Smooth muscle cell (in vitro differentiated cells): ENCODE measurements around the gene HADHA. TPM values are rescaled to one million over a fixed set of nuclear protein-coding genes. Genes with fewer than 3 reads are reported as not detected.

Experiments used
- DNase-seq: peaks from one replicate; lab custom pipeline; 2025; ENCODE audit not compliant: unreplicated experiment; lab: John Stamatoyannopoulos, UW
- H2AFZ ChIP-seq: fragments of 200-600 bp; sonication (generic); 2 replicates; pipeline ENCODE4 v1.6.0; 2016; ENCODE audit warnings: antibody characterized with exemption, low read depth, mild to moderate bottlenecking
- H3F3A ChIP-seq: fragments of 200-600 bp; sonication (generic); 2 replicates; pipeline ENCODE4 v1.6.0; 2017; ENCODE audit warnings: antibody characterized with exemption, low read depth
- H3K27ac ChIP-seq: fragments of 200-600 bp; sonication (generic); 2 replicates; pipeline ENCODE4 v1.5.1; 2016; ENCODE audit warnings: low read depth, mild to moderate bottlenecking
- H3K27me3 ChIP-seq: fragments of 200-600 bp; sonication (generic); 2 replicates; pipeline ENCODE4 v1.6.1; 2016; ENCODE audit warnings: low read depth, mild to moderate bottlenecking
- H3K36me3 ChIP-seq: fragments of 200-600 bp; sonication (generic); 2 replicates; pipeline ENCODE4 v1.5.1; 2016; ENCODE audit warnings: low read depth
- H3K4me1 ChIP-seq: fragments of 200-600 bp; sonication (generic); 2 replicates; pipeline ENCODE4 v1.5.1; 2016; ENCODE audit warnings: low read depth
- H3K4me2 ChIP-seq: fragments of 200-600 bp; sonication (generic); 2 replicates; pipeline ENCODE4 v1.6.0; 2016; ENCODE audit warnings: mild to moderate bottlenecking
- H3K4me3 ChIP-seq: fragments of 200-600 bp; sonication (generic); 2 replicates; pipeline ENCODE4 v1.5.1; 2016; ENCODE audit warnings: mild to moderate bottlenecking
- H3K79me2 ChIP-seq: fragments of 200-600 bp; sonication (generic); 2 replicates; pipeline ENCODE4 v1.6.0; 2016; ENCODE audit warnings: low read depth, mild to moderate bottlenecking
- H3K9ac ChIP-seq: fragments of 200-600 bp; sonication (generic); 2 replicates; pipeline ENCODE4 v1.6.0; 2016; ENCODE audit warnings: low read depth
- H3K9me3 ChIP-seq: fragments of 200-600 bp; sonication (generic); replicated peaks from 2 replicates; pipeline ENCODE4 v1.5.1; 2016; ENCODE audit warnings: low read depth
- H4K20me1 ChIP-seq: fragments of 200-600 bp; sonication (generic); 2 replicates; pipeline ENCODE4 v1.6.0; 2016; ENCODE audit warnings: low read depth
- WGBS: methylation state at CpG from one replicate; pipeline ENCODE4 v1.1.7; 2016; ENCODE audit warnings: low lambda C conversion rate; 5-methylcytosine and 5-hydroxymethylcytosine counted together
- polyA plus RNA-seq: library from polyadenylated mRNA; unstranded; fragments of >200 nt; fragmentation: Nextera tagmentation; extraction: Ambion mirVana; gene quantifications from 2 replicates; pipeline ENCODE4 v1.2.1, GENCODE V29; 2016
- total RNA-seq: library from RNA; depleted of rRNA; stranded (reverse); fragments of >200 nt; gene quantifications from 2 replicates; pipeline ENCODE4 v1.2.3, GENCODE V29; 2014
- TF ChIP-seq, protein P1 (sequence below): fragments of 200-600 bp; sonication (generic); IDR thresholded peaks from 2 replicates; pipeline ENCODE4 v1.5.1; 2017; ENCODE audit warnings: borderline replicate concordance, mild to moderate bottlenecking, antibody characterized with exemption; ENCODE audit not compliant: insufficient read depth, poor library complexity, severe bottlenecking

HADHA gene
- total and polyA plus RNA-seq, 2 experiments from 2014 or later: 96.9 to 111 TPM

DNA sequence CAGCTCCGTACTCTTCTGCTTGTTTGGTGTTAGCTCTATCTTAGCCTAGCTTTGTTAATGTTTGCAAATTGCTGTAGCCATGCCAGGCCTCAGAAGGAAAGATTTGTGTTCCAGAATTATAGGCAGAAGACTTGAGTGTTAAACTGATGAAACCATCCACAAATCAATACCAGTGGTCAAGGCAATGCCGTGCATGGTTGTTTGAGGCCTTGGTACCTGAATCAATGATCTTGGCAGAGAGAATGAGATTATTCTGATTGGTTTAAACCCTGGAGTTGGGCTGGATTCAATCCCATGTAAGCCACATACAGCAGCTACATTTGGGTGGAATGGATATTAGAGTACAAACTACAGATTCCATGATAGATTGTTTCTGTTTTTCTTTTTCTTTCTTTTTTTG lies 5.2 kb upstream of the HADHA start:
- no peaks in the 10 kb centered on the region for H3K36me3 ChIP-seq
- DNase-seq: no peak
- H3K9me3 ChIP-seq: no peaks in the 10 kb centered on the region
- TF ChIP-seq, protein P1, sequence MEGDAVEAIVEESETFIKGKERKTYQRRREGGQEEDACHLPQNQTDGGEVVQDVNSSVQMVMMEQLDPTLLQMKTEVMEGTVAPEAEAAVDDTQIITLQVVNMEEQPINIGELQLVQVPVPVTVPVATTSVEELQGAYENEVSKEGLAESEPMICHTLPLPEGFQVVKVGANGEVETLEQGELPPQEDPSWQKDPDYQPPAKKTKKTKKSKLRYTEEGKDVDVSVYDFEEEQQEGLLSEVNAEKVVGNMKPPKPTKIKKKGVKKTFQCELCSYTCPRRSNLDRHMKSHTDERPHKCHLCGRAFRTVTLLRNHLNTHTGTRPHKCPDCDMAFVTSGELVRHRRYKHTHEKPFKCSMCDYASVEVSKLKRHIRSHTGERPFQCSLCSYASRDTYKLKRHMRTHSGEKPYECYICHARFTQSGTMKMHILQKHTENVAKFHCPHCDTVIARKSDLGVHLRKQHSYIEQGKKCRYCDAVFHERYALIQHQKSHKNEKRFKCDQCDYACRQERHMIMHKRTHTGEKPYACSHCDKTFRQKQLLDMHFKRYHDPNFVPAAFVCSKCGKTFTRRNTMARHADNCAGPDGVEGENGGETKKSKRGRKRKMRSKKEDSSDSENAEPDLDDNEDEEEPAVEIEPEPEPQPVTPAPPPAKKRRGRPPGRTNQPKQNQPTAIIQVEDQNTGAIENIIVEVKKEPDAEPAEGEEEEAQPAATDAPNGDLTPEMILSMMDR: no peak
- H3K27ac ChIP-seq: no peak overlapping the region
- no peak overlapping the region for H3K4me3 ChIP-seq
- H4K20me1 ChIP-seq: peaks cover 92% of the 10 kb centered on the region
- 93% methylated on average over 2 of the region's 2 CpGs for WGBS
- no peak overlapping the region for H2AFZ ChIP-seq
- H3F3A ChIP-seq: no peaks in the 10 kb centered on the region
- H3K4me1 ChIP-seq: peaks cover 8% of the 10 kb centered on the region
- H3K9ac ChIP-seq: no peak overlapping the region
- H3K79me2 ChIP-seq: peaks cover 92% of the 10 kb centered on the region
- H3K4me2 ChIP-seq: no peak overlapping the region
- no peaks in the 10 kb centered on the region for H3K27me3 ChIP-seq

GRCh38 chr2:26246818-26247217 lies 2.4 kb upstream of the HADHA start:
- Histone ChIP-seq H2AFZ (no peak overlapping the region), H3K9me3 (no peaks in the 10 kb centered on the region), H3K4me3 (no peak overlapping the region)

DNA sequence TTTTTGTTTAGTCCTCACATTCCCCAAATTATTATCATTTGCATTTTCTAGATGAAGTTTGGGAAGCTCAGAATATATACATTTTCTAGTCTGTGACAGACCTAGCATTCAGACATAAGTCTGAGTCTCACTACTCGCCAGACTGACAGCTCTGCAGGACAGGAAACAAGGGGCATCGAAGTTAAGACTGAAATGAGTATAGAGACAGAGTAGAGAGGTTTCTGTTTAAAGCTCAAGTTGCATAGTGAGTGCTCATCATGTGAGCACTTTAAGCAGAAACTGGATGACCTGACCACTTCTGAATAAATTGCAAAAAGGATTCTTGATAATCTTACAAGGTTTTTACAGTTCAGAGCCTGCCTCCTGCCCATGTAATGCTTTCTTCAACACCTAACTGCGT lies 1.4 kb upstream of the HADHA start:
- WGBS: 21% methylated on average over 3 of the region's 3 CpGs
- peak overlapping the region; percentile 98 for H3K4me2 ChIP-seq
- peak overlapping the region; percentile 84 for H2AFZ ChIP-seq
- no peak for DNase-seq
- peak overlapping the region; percentile 99 for H3K9ac ChIP-seq
- H3K27me3 ChIP-seq: no peaks in the 10 kb centered on the region
- peaks cover 94% of the 10 kb centered on the region for H3K79me2 ChIP-seq
- H3K4me1 ChIP-seq: peaks cover 8% of the 10 kb centered on the region
- TF ChIP-seq, protein P1: no peak
- H3K36me3 ChIP-seq: no peaks in the 10 kb centered on the region
- no peaks in the 10 kb centered on the region for H3K9me3 ChIP-seq
- H3F3A ChIP-seq: peaks cover 8% of the 10 kb centered on the region
- peak overlapping the region; percentile 99 for H3K27ac ChIP-seq
- peaks cover 71% of the 10 kb centered on the region for H4K20me1 ChIP-seq
- peak overlapping the region; percentile 89 for H3K4me3 ChIP-seq

More at GRCh38 chr2:26246818-26247217, 2.4 kb upstream of the HADHA start:
- H3K9ac ChIP-seq: no peak overlapping the region
- H4K20me1 ChIP-seq: peaks cover 72% of the 10 kb centered on the region
- 87% methylated on average over 9 of the region's 9 CpGs for WGBS
- H3K4me2 ChIP-seq: no peak overlapping the region
- H3F3A ChIP-seq: peaks cover 8% of the 10 kb centered on the region
- peaks cover 8% of the 10 kb centered on the region for H3K4me1 ChIP-seq
- peaks cover 94% of the 10 kb centered on the region for H3K79me2 ChIP-seq
- TF ChIP-seq, protein P1: no peak
- H3K27me3 ChIP-seq: no peaks in the 10 kb centered on the region
- H3K36me3 ChIP-seq: no peaks in the 10 kb centered on the region
- no peak for DNase-seq
- H3K27ac ChIP-seq: no peak overlapping the region

DNA sequence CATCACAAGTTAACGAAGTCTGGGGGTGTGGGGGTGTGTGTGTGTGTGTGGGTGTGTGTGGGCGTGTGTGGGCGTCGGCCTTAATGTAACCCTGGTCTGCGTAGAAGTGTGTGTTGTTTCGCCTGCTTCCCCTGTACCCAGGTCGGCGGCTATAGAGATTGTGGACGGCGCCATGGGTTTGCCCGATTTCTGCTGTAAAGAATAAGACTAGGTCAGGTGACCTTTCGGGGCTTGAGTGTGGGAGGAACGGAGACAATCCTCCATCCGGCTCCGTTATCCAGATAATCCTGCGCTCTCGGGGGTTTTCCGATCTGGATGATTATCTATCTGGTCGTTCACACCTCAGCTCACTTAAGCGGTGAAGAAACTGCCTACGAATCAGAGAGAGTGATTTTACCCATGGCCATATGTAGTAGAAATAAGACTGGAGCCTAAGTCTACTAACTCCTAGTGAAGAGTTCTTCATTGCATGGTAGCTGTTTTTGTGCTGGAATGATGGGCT lies 850 bp upstream of the HADHA start:
- H3K79me2 ChIP-seq: peaks cover 94% of the 10 kb centered on the region
- H3K4me3 ChIP-seq: peak overlapping the region; percentile 89
- H3K4me2 ChIP-seq: peak overlapping the region; percentile 98
- H3F3A ChIP-seq: peaks cover 8% of the 10 kb centered on the region
- 1% methylated on average over 19 of the region's 21 CpGs for WGBS
- DNase-seq: no peak
- TF ChIP-seq, protein P1: no peak
- peaks cover 8% of the 10 kb centered on the region for H3K4me1 ChIP-seq
- peak overlapping the region; percentile 99 for H3K27ac ChIP-seq
- peak overlapping the region; percentile 99 for H3K9ac ChIP-seq
- no peaks in the 10 kb centered on the region for H3K27me3 ChIP-seq
- peak overlapping the region; percentile 84 for H2AFZ ChIP-seq
- H3K36me3 ChIP-seq: no peaks in the 10 kb centered on the region
- H3K9me3 ChIP-seq: no peaks in the 10 kb centered on the region
- H4K20me1 ChIP-seq: peaks cover 71% of the 10 kb centered on the region
